ENCODE measurements around the gene RER1.

RER1 gene

GRCh38 chr1:2388004-2388913 is 3.4 kb upstream of the RER1 start:
- DNase-seq (ENCODE audit: low spot score) = no peak
- no peak for TF ChIP-seq CTCF (IDR thresholded peaks at IDR 0.05)
- Histone ChIP-seq H3K4me3 (no peak overlapping the region), H3K27ac (no peak overlapping the region)

- H3K27ac ChIP-seq = no peak overlapping the region
- no peak for DNase-seq (ENCODE audit: low spot score)
- TF ChIP-seq CTCF (IDR thresholded peaks at IDR 0.05) = no peak
- no peak overlapping the region for H3K4me3 ChIP-seq
Measured at GRCh38 chr1:2389644-2390043, 2.0 kb upstream of the RER1 start.

- DNase-seq (ENCODE audit: low spot score) = no peak
- peak overlapping the region; percentile 95 for H3K4me3 ChIP-seq
- peak overlapping the region; percentile 84 to 92 for H3K27ac ChIP-seq
- no peak for TF ChIP-seq CTCF (IDR thresholded peaks at IDR 0.05)
Measured at GRCh38 chr1:2391931-2392509, 379 bp downstream of the RER1 start.

- no peak overlapping the region for H3K27ac ChIP-seq
- DNase-seq (ENCODE audit: low spot score) = no peak
- no peak for TF ChIP-seq CTCF (IDR thresholded peaks at IDR 0.05)
- peak overlapping the region; percentile 95 for H3K4me3 ChIP-seq
Measured at GRCh38 chr1:2392686-2393085, 1.0 kb downstream of the RER1 start.

- Histone ChIP-seq H3K4me3 (peak overlapping the region; percentile 0), H3K27ac (no peak overlapping the region)
- no peak for DNase-seq (ENCODE audit: low spot score)
- TF ChIP-seq CTCF (IDR thresholded peaks at IDR 0.05) = no peak
Measured at GRCh38 chr1:2393471-2393877, 1.8 kb downstream of the RER1 start.

- no peak for DNase-seq (ENCODE audit: low spot score)
Measured at GRCh38 chr1:2394220-2394619, 2.6 kb downstream of the RER1 start.

More at GRCh38 chr1:2394220-2394619, 2.6 kb downstream of the RER1 start:
- no peak for TF ChIP-seq CTCF (IDR thresholded peaks at IDR 0.05)
- H3K27ac ChIP-seq = no peak overlapping the region
- H3K4me3 ChIP-seq = no peak overlapping the region
